GM23248 (cell line): ENCODE measurements around the gene BAIAP2. TPM values are rescaled to one million over a fixed set of nuclear protein-coding genes. Genes with fewer than 3 reads are reported as not detected.

Source experiments
- DNase-seq: peaks from one replicate; pipeline ENCODE4 v3.0.0-alpha.2; 2015
- H2AFZ ChIP-seq: fragments of 200-600 bp; sonication (generic); 2 replicates; pipeline ENCODE4 v1.6.1; 2016; ENCODE audit warnings: antibody characterized with exemption
- H3F3A ChIP-seq: fragments of 200-600 bp; sonication (generic); 2 replicates; pipeline ENCODE4 v1.6.1; 2016; ENCODE audit warnings: mild to moderate bottlenecking, antibody characterized with exemption, mixed run types; ENCODE audit not compliant: insufficient read depth
- H3K27ac ChIP-seq: fragments of 200-600 bp; sonication (generic); 2 replicates; pipeline ENCODE4 v1.5.1; 2016; ENCODE audit warnings: mild to moderate bottlenecking
- H3K27me3 ChIP-seq: fragments of 200-600 bp; sonication (generic); replicated peaks from 2 replicates; pipeline ENCODE4 v1.6.1; 2016; ENCODE audit warnings: mild to moderate bottlenecking; ENCODE audit not compliant: insufficient read depth
- H3K36me3 ChIP-seq: fragments of 200-600 bp; sonication (generic); 2 replicates; pipeline ENCODE4 v1.6.1; 2016; ENCODE audit warnings: low read depth, mild to moderate bottlenecking
- H3K4me1 ChIP-seq: fragments of 200-600 bp; sonication (generic); 2 replicates; pipeline ENCODE4 v1.6.1; 2016; ENCODE audit warnings: mild to moderate bottlenecking; ENCODE audit not compliant: insufficient read depth
- H3K4me2 ChIP-seq: fragments of 200-600 bp; sonication (generic); one replicate; pipeline ENCODE4 v1.6.1; 2016; ENCODE audit warnings: mild to moderate bottlenecking; ENCODE audit not compliant: unreplicated experiment
- H3K4me3 ChIP-seq: fragments of 200-600 bp; sonication (generic); 2 replicates; pipeline ENCODE4 v1.5.1; 2016; ENCODE audit warnings: mild to moderate bottlenecking
- H3K79me2 ChIP-seq: fragments of 200-600 bp; sonication (generic); 2 replicates; pipeline ENCODE4 v1.6.1; 2016; ENCODE audit warnings: mild to moderate bottlenecking; ENCODE audit not compliant: insufficient read depth
- H3K9ac ChIP-seq: fragments of 200-600 bp; sonication (generic); 2 replicates; pipeline ENCODE4 v1.6.1; 2016; ENCODE audit warnings: mild to moderate bottlenecking
- H3K9me2 ChIP-seq: fragments of 200-600 bp; sonication (generic); 2 replicates; pipeline ENCODE4 v1.6.1; 2016; ENCODE audit warnings: mixed run types, mild to moderate bottlenecking, moderate library complexity; ENCODE audit not compliant: insufficient read depth
- H3K9me3 ChIP-seq: fragments of 200-600 bp; sonication (generic); one replicate; pipeline ENCODE4 v1.6.1; 2017; ENCODE audit warnings: low read depth
- H4K20me1 ChIP-seq: fragments of 200-600 bp; sonication (generic); 2 replicates; pipeline ENCODE4 v1.6.0; 2016; ENCODE audit not compliant: insufficient read depth
- EZH2 ChIP-seq: fragments of 200-600 bp; sonication (generic); IDR thresholded peaks from 2 replicates; pipeline ENCODE4 v1.6.1; 2018; ENCODE audit warnings: antibody characterized with exemption, mild to moderate bottlenecking; ENCODE audit not compliant: insufficient read depth, poor library complexity, severe bottlenecking
- EZH2phosphoT487 ChIP-seq: fragments of 200-600 bp; sonication (generic); IDR thresholded peaks from 2 replicates; pipeline ENCODE4 v1.6.1; 2018; ENCODE audit warnings: antibody characterized with exemption, moderate library complexity, mild to moderate bottlenecking, low read depth; ENCODE audit not compliant: insufficient read depth
- WGBS, 2 experiments: methylation state at CpG; one replicate each; pipeline ENCODE4 v1.1.6; 2015 to 2017; ENCODE audit warnings: low lambda C conversion rate in 2 of 2, low coverage in 1 of 2; ENCODE audit errors: missing lambda C conversion rate in 2 of 2; 5-methylcytosine and 5-hydroxymethylcytosine counted together
- in situ Hi-C: fragments of 300-500 bp; cut with MboI; formaldehyde crosslinking; loops from 2 replicates; pipeline ENCODE4 v1.15.0; 2020
- polyA plus RNA-seq: library from polyadenylated mRNA; unstranded; fragments of >200 nt; fragmentation: Nextera tagmentation; extraction: Ambion mirVana; gene quantifications from 2 replicates; pipeline ENCODE4 v1.2.1, GENCODE V29; 2016
- total RNA-seq: library from RNA; depleted of rRNA; stranded (reverse); fragments of >200 nt; shearing (Covaris generic); gene quantifications from 2 replicates; pipeline ENCODE4 v1.2.3, GENCODE V29; 2014

Gene BAIAP2
- total and polyA plus RNA-seq, 2 experiments from 2014 or later, result 28.2 to 31.7 TPM

DNA sequence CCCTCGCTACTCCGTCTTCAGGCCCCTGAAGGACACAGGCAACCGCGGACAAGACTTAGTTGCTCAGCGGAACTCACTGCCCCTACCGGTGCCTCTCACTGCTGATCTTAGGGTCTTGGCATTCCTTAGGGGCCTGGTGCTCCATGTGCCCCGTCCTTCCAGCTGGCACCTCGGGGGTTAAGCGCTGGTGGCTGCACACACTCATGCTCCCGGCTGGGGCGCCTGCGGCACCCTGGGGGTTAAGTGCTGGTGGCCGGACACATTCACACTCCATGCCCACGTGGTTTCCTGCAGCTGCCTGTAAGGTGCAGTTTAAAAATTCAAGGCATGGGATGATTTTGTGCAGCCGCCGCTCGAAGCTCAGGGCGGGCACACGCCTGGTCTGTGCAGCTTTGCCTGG is 45.1 kb downstream of the BAIAP2 start:
- Histone ChIP-seq H3F3A (no peaks in the 10 kb centered on the region), H4K20me1 (no peaks in the 10 kb centered on the region), H3K27ac (no peak overlapping the region), H3K4me3 (no peak overlapping the region), H3K79me2 (no peaks in the 10 kb centered on the region), H3K9me3 (no peaks in the 10 kb centered on the region), H2AFZ (no peak overlapping the region), H3K27me3 (no peaks in the 10 kb centered on the region), H3K9ac (no peak overlapping the region), H3K9me2 (no peaks in the 10 kb centered on the region), H3K4me2 (no peak overlapping the region), H3K4me1 (no peaks in the 10 kb centered on the region), H3K36me3 (no peaks in the 10 kb centered on the region)
- no peak for TF ChIP-seq EZH2phosphoT487
- no peak for TF ChIP-seq EZH2
- 77 to 78% methylated on average over 19 of the region's 19 CpGs for WGBS, 2 experiments
- in situ Hi-C loops, result no loop called here
- no peak for DNase-seq

DNA sequence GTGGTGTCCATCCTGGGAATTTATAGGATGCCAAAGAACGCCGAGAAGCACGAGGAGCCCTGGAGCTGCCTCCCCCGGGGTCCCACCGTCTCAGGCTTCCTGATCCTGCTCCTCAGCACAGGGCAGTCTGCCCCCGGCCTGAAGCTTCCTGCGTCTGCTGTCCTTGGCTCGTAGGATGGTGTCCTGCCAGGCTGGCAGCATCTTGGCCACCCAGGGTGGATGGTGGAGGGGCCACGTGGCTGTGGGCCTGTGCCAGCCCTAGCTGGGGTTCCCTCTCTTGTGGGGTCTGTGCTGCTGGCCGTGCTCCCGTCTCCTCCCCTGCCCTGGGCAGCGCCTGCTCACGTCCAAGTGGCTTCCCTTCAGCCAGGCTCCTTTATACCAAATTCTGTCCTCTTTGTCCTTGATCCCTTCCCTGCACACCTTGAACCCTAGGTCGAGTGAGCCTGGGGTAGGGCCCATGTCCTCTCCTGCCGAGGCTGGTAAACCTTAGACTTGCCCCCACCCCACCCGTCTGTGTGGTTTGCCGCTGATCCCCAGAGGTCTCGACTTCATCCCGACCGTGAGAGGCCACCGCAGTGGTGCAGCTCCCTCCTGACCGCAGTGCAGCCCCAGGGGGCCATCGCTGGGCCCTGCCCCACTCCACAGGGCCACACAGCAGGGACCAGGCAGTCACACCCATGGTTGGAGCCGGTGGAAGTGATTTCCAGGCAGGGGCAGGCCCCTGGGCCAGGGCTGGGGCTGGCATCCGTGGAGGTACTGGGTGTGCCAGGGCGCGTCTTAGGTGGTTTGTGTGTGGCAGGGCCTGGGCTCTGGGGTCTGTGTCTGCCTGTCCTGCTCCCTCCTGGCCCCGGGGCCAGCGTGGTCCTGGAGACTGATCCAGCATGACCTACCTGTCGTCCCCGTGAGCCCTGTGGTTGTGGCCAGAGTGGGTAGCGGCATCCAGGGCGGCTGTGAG is 46.5 kb downstream of the BAIAP2 start:
- DNase-seq, result no peak
- Histone ChIP-seq H2AFZ (no peak overlapping the region), H3K9me2 (no peaks in the 10 kb centered on the region), H3K79me2 (no peaks in the 10 kb centered on the region), H3K36me3 (no peaks in the 10 kb centered on the region), H3K4me3 (no peak overlapping the region), H3K27me3 (no peaks in the 10 kb centered on the region), H4K20me1 (no peaks in the 10 kb centered on the region), H3K9ac (no peak overlapping the region), H3K9me3 (no peaks in the 10 kb centered on the region), H3K4me1 (no peaks in the 10 kb centered on the region), H3F3A (no peaks in the 10 kb centered on the region), H3K27ac (no peak overlapping the region), H3K4me2 (no peak overlapping the region)
- WGBS, 2 experiments, result 89% methylated on average over 26 to 30 of the region's 33 CpGs
- no peak for TF ChIP-seq EZH2
- no peak for TF ChIP-seq EZH2phosphoT487
- in situ Hi-C loops, result no loop called here

DNA sequence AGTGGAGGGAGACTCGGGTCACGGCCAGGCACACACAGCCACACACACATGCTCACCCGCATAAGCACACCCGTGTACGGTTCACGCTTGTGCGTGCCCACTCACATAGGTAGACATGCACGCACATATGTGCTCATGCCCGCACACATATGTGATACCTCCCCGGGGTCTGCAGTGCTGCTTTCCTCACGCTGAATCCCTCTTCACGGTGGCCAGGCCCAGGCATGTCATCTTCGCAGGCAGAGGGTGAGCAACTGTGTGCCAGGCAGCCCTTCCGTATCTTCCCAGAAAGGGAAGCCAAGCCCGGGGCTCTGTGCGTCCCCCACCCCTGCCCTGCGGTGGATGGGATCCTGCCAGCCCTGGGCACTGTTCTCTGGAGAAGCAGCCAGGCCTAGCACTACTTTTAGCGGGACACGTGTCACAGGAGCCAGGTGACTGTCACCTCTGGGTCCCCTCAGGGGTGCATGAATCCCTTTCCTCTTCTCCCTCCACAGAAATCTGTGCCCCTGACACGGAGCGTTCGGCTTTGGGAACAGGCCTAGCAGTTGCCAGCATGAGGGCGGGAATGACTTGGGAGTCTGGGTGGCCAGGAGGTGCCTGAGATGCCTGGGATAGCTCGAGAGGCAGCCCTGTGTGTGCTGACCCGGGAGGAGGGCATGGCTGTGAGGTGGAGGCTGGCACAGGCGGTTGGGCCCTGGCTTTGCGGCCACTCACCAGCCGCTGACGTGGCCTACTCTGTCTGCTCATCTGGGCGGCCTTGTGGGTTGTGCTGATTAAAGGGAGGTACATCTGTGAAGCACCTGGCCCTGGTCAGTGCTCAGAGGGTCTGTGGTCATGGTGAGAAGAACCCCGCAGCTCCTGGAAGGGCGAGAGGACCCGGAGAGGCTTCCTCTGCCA is 47.5 kb downstream of the BAIAP2 start:
- Histone ChIP-seq H3K36me3 (no peaks in the 10 kb centered on the region), H3K4me3 (no peak overlapping the region), H3K27ac (no peak overlapping the region), H3K4me2 (no peak overlapping the region), H2AFZ (no peak overlapping the region), H3K9ac (no peak overlapping the region), H3K27me3 (no peaks in the 10 kb centered on the region), H3K9me2 (no peaks in the 10 kb centered on the region), H4K20me1 (no peaks in the 10 kb centered on the region), H3F3A (no peaks in the 10 kb centered on the region), H3K4me1 (no peaks in the 10 kb centered on the region), H3K9me3 (no peaks in the 10 kb centered on the region), H3K79me2 (no peaks in the 10 kb centered on the region)
- in situ Hi-C loops, result no loop called here
- no peak for TF ChIP-seq EZH2phosphoT487
- no peak for TF ChIP-seq EZH2
- WGBS, 2 experiments, result 89 to 91% methylated on average over 32 to 33 of the region's 33 CpGs
- DNase-seq, result no peak

DNA sequence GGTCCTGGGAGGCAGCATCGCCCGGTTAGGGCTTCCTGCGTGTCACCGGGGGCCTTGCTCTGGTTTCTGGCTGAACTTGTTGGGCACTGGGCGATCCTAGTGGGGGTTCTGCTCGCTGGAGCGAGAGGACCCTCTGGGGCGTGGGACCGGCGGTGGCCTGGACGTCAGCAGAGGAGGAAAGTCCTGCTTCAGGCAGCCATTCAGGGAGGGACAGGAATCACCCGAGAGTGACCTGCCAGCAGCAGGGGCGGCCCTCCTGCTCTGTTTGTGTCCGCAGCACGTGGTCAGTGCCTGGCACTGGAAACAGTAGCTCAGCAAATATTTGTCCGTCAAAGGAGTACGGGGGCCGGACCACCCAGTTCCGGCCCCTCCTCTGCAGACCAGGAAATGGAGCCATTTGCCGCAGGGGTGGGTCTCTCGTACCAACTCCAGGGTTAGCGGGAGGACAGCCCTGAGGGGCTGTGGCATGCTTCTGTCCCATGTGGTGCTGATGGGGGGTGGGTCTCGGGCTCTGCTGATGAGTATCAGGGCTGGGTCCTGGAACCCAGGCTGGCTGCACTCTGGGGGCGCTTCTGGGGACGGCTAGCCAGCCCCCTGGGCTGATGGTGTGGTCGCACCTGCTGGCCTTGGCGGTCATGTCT is 48.3 kb downstream of the BAIAP2 start:
- H3K4me3 ChIP-seq, result no peak overlapping the region
- no peaks in the 10 kb centered on the region for H3K4me1 ChIP-seq
- WGBS, 2 experiments, result 90 to 93% methylated on average over 27 of the region's 27 CpGs
- no peaks in the 10 kb centered on the region for H3K27me3 ChIP-seq
- no peaks in the 10 kb centered on the region for H4K20me1 ChIP-seq
- H3K79me2 ChIP-seq, result no peaks in the 10 kb centered on the region
- no peak overlapping the region for H3K9ac ChIP-seq
- H3K27ac ChIP-seq, result no peak overlapping the region
- H3K36me3 ChIP-seq, result no peaks in the 10 kb centered on the region
- TF ChIP-seq EZH2 (no peak), EZH2phosphoT487 (no peak)
- no peak overlapping the region for H3K4me2 ChIP-seq
- no peaks in the 10 kb centered on the region for H3F3A ChIP-seq
- DNase-seq, result no peak
- no peaks in the 10 kb centered on the region for H3K9me2 ChIP-seq
- in situ Hi-C loops, result no loop called here
- H3K9me3 ChIP-seq, result no peaks in the 10 kb centered on the region
- H2AFZ ChIP-seq, result no peak overlapping the region
